K562 (cell line): ENCODE results near the gene OSCP1.

ENCODE experiments used
- BCL6 ChIP-seq: fragments of 250-450 bp; sonication (Bioruptor Pico); IDR thresholded peaks from 2 replicates; pipeline ENCODE4 v1.4.0; 2020
- CHD2 ChIP-seq: IDR thresholded peaks from 2 replicates; pipeline ENCODE4 v1.6.1; 2011; ENCODE audit warnings: low read depth, low read length
- DNMT1 ChIP-seq: fragments of 450-650 bp; IDR thresholded peaks from 2 replicates; pipeline ENCODE4 v1.6.1; 2016; ENCODE audit warnings: antibody characterized with exemption, mild to moderate bottlenecking
- EHMT2 ChIP-seq: fragments of 450-650 bp; IDR thresholded peaks from 2 replicates; pipeline ENCODE4 v1.6.1; 2018; ENCODE audit warnings: antibody characterized with exemption
- NUFIP1 ChIP-seq: fragments of 450-650 bp; IDR thresholded peaks from 2 replicates; pipeline ENCODE4 v1.6.1; 2018; ENCODE audit not compliant: partially characterized antibody
- POLR2AphosphoS5 ChIP-seq: IDR thresholded peaks from 2 replicates; pipeline ENCODE4 v1.6.1; 2011; ENCODE audit warnings: mild to moderate bottlenecking, low read depth, low read length, moderate library complexity; ENCODE audit not compliant: control insufficient read depth, insufficient read depth
- TEAD4 ChIP-seq, 2 experiments: sonication (generic) in 1 of 2; formaldehyde crosslinking in 1 of 2; IDR thresholded peaks; 2 replicates each; pipeline versions ENCODE4 v1.6.1 to v1.8.0; 2012 to 2022; ENCODE audit warnings: borderline replicate concordance in 1 of 2, inconsistent platforms in 1 of 2, low read length in 1 of 2, mild to moderate bottlenecking in 1 of 2, missing genetic modification reagents in 1 of 2
- YY1 ChIP-seq, 3 experiments: IDR thresholded peaks; 2 replicates each; pipeline ENCODE4 v1.6.1; 2011; ENCODE audit warnings: low read length in 2 of 3, mild to moderate bottlenecking in 2 of 3, moderate library complexity in 2 of 3, borderline replicate concordance in 1 of 3, control low read depth in 1 of 3, low read depth in 1 of 3; ENCODE audit not compliant: insufficient read depth in 3 of 3, insufficient replicate concordance in 2 of 3, control insufficient read depth in 1 of 3, insufficient read length in 1 of 3; ENCODE audit errors: extremely low read depth in 1 of 3
- ZFP36 ChIP-seq: fragments of 150-350 bp; IDR thresholded peaks from 2 replicates; pipeline ENCODE4 v1.6.1; 2018; ENCODE audit warnings: low read length, low read depth; ENCODE audit not compliant: partially characterized antibody
- ZFX ChIP-seq: sonication (generic); formaldehyde crosslinking; IDR thresholded peaks from 2 replicates; pipeline ENCODE4 v1.8.0; 2022; ENCODE audit warnings: mild to moderate bottlenecking, missing genetic modification reagents, moderate library complexity
- ZNF263 ChIP-seq: sonication (generic); formaldehyde crosslinking; IDR thresholded peaks from 2 replicates; pipeline ENCODE4 v1.8.0; 2022; ENCODE audit warnings: mild to moderate bottlenecking, missing genetic modification reagents, borderline replicate concordance
- TF ChIP-seq, protein P1 (sequence below), 2 experiments: fragments of 450-650 bp in 1 of 2; sonication (generic) in 1 of 2; formaldehyde crosslinking in 1 of 2; IDR thresholded peaks in 1 of 2; conservative IDR thresholded peaks in 1 of 2; 2 replicates each; pipeline versions ENCODE4 v1.6.1 to v1.8.1; 2016 to 2023; ENCODE audit warnings: mild to moderate bottlenecking in 2 of 2, moderate library complexity in 2 of 2, inconsistent platforms in 1 of 2, missing genetic modification reagents in 1 of 2
- TF ChIP-seq, protein P2 (sequence below), 3 experiments: IDR thresholded peaks in 2 of 3; conservative IDR thresholded peaks in 1 of 3; 2 replicates each; pipeline ENCODE4 v1.5.1; 2011 to 2012; ENCODE audit warnings: low read length in 3 of 3, mild to moderate bottlenecking in 3 of 3, control low read depth in 2 of 3, improper control_type of control experiment in 1 of 3, inconsistent platforms in 1 of 3, low read depth in 1 of 3, mixed read lengths in 1 of 3, moderate library complexity in 1 of 3; ENCODE audit not compliant: insufficient read depth in 2 of 3
- TF ChIP-seq, protein P3 (sequence below): fragments of 250-450 bp; sonication (Bioruptor Pico); IDR thresholded peaks from 2 replicates; pipeline ENCODE4 v1.5.0; 2020; ENCODE audit warnings: mild to moderate bottlenecking

DNA sequence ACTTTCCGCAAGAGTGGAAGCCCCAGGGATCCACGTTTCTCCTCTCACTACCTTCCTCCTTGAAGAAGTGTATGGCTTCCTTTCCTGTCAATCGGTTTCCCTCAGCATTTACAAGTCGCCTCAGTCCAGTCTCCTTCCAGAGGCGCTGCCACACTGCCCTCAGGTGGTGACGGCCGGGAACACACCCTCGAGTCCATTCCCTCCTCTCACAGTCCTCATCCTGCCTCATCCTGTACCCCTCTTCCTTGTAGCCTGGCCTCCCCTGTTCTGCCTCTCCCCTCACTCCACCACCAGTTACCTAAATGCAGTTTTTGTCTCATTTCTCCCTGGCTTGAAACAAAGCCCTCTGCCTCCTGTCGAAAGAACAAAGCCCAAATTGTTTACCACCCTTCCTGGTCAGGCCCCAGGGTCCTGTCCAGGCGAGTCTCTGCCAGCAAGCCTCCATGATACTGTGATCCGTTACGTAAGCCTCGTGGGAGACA, 29.4 kb downstream of the OSCP1 start:
- TF ChIP-seq NUFIP1 (no peak), ZFX (CRISPR knock-in tag) (no peak), ZNF263 (peak; percentile 84; the same call in 1 of the 2 replicates), POLR2AphosphoS5 (no peak), EHMT2 (0 out of 2 replicates have a peak, but pooled peaks have one; percentile 44), BCL6 (no peak), ZFP36 (no peak), TEAD4 (IDR thresholded peaks at IDR 0.05; ENCODE audit: low read length) (no peak), TEAD4 (CRISPR knock-in tag; IDR thresholded peaks at IDR 0.05; ENCODE audit: borderline replicate concordance) (no peak), DNMT1 (no peak), YY1 (IDR thresholded peaks at IDR 0.05; ENCODE audit: borderline replicate concordance in 1 of 3, control insufficient read depth in 1 of 3, extremely low read depth in 1 of 3, insufficient read depth in 3 of 3, insufficient read length in 1 of 3, insufficient replicate concordance in 2 of 3, low read depth in 1 of 3, low read length in 2 of 3) (peak in 2 of 3 experiments; percentile 33 to 52), CHD2 (no peak)
- TF ChIP-seq, protein P1, sequence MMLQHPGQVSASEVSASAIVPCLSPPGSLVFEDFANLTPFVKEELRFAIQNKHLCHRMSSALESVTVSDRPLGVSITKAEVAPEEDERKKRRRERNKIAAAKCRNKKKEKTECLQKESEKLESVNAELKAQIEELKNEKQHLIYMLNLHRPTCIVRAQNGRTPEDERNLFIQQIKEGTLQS (IDR thresholded peaks at IDR 0.05): no peak
- TF ChIP-seq, protein P1 (CRISPR knock-in tag; conservative IDR thresholded peaks at IDR 0.05): no peak
- TF ChIP-seq, protein P2, sequence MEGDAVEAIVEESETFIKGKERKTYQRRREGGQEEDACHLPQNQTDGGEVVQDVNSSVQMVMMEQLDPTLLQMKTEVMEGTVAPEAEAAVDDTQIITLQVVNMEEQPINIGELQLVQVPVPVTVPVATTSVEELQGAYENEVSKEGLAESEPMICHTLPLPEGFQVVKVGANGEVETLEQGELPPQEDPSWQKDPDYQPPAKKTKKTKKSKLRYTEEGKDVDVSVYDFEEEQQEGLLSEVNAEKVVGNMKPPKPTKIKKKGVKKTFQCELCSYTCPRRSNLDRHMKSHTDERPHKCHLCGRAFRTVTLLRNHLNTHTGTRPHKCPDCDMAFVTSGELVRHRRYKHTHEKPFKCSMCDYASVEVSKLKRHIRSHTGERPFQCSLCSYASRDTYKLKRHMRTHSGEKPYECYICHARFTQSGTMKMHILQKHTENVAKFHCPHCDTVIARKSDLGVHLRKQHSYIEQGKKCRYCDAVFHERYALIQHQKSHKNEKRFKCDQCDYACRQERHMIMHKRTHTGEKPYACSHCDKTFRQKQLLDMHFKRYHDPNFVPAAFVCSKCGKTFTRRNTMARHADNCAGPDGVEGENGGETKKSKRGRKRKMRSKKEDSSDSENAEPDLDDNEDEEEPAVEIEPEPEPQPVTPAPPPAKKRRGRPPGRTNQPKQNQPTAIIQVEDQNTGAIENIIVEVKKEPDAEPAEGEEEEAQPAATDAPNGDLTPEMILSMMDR (IDR thresholded peaks at IDR 0.05 in 2 of 3, conservative IDR thresholded peaks at IDR 0.05 in 1 of 3; ENCODE audit: insufficient read depth in 2 of 3, low read depth in 1 of 3, low read length in 3 of 3): peak; percentile 96 to 99 (median 99)
- TF ChIP-seq, protein P3, sequence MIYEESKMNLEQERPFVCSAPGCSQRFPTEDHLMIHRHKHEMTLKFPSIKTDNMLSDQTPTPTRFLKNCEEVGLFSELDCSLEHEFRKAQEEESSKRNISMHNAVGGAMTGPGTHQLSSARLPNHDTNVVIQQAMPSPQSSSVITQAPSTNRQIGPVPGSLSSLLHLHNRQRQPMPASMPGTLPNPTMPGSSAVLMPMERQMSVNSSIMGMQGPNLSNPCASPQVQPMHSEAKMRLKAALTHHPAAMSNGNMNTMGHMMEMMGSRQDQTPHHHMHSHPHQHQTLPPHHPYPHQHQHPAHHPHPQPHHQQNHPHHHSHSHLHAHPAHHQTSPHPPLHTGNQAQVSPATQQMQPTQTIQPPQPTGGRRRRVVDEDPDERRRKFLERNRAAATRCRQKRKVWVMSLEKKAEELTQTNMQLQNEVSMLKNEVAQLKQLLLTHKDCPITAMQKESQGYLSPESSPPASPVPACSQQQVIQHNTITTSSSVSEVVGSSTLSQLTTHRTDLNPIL (CRISPR knock-in tag): no peak
